HG03045 (cell line): Measurements from ENCODE around the gene MUSK.

Source experiments
- ATAC-seq: cut with Tn5 transposase; IDR thresholded peaks from one replicate; pipeline ENCODE4 v1.9.1; 2021; ENCODE audit warnings: mild to moderate bottlenecking, moderate library complexity; ENCODE audit not compliant: unreplicated experiment

The MUSK gene

DNA sequence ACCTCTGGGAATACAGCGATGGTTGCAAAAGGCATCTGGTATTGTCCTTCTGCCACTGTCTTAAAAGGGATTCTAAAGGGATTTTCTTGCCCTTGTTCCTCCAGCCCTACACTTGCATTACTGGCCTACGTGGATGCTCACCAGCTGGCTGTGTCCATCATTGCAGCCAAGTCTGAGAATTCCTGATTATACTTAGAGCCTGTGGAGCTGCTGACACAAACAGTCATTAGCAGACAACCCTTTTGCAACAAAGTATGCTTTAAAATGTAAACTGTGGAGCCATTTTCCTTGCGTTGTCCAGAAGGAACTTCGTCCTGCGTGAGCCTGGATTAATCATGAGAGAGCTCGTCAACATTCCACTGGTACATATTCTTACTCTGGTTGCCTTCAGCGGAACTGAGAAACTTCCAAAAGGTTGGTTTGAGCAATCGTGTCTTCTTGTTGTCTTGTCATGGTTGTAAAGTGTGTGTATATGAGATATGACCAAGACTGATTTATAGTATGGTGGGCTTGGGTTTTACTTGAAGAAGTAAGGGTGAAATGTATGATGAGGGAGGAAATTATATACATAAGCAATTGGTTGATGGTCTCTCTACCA lies at the start of gene MUSK:
Gene MUSK, plus strand, starts transcription at position 222 of the 598 bp plus-strand sequence. Its CDS starts 114 bp downstream, at position 336.
- no peak for ATAC-seq

DNA sequence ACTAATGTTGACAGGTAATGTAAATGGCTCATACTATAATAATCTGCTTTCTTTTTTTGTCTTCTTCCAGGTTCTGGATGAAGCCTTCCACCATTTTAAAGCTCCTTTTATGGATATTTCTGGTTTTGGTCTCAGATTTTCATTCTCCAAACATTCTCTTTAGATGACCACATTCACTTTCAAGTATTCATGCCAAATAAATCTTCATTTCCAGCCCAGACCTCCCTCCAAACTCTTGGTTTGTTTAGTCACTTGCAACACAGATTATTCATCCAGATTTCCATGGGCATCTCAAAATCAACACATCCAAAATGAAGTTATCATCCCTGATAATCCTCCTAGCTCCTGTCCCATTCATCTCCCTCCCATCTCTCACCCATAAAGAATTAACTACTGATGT lies 48.8 kb upstream of the MUSK start:
- ATAC-seq, result no peak

DNA sequence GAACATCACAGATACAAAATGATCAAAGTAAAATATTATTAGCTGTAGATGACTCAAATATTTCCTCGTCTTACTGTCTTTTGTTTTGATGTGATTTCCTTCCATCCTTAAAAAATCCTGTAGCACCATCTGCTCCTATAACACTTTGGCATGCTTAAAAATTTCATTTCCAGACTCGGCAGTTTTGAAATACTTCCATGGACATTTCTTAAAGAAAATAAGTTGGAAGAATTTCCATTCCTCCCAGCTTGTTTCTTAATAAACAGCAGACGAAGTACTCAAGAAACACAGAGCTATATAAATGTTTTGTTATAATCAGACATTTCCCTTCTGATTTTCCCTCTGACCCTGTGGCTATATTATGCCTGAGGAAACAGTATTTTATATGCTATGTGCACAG lies 47.9 kb upstream of the MUSK start:
- no peak for ATAC-seq

DNA sequence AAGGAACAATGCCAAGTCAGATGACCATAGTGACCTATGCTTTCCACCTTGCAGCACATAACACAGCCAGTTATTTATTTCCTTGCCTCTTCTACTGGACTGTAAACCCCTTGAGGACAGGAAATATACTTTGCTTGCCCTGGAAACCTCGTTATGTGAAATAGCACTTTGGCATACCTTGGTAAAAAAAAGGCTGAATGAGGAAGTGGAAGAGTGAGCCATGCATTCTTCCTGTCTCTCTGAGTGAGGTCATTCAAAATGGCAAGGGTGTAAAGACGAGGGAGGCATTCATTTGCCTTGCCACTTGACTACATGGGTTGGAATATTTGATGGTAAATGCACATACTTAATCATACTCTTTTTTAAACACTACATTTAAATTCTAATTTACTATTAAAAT lies 46.2 kb upstream of the MUSK start:
- ATAC-seq, result no peak

DNA sequence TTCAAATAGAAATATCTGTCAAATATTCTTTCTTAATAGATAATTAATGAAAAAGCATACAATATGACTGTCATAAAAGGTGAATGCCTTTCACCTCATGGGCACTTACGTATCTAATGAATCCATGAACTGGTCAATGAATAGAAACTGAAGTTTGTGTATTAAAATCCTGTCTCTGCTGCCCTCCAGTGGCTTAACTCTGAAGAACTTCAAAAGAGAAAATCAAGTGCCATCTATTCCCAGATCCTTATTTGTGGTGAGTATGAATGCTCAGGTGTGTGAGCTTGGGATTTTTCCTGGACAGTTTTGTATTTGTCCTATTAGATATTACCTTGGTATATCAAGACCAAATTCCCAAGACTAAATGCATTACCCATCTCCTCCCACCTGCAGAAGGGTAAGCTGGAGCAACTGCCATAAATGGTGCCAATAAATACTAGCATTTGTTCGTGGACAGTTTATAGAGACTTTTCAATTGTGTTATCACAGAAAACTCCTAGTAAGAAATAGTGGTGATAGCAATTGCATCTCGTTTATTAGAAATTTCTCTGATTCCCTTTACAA lies 45.0 kb upstream of the MUSK start:
- no peak for ATAC-seq

DNA sequence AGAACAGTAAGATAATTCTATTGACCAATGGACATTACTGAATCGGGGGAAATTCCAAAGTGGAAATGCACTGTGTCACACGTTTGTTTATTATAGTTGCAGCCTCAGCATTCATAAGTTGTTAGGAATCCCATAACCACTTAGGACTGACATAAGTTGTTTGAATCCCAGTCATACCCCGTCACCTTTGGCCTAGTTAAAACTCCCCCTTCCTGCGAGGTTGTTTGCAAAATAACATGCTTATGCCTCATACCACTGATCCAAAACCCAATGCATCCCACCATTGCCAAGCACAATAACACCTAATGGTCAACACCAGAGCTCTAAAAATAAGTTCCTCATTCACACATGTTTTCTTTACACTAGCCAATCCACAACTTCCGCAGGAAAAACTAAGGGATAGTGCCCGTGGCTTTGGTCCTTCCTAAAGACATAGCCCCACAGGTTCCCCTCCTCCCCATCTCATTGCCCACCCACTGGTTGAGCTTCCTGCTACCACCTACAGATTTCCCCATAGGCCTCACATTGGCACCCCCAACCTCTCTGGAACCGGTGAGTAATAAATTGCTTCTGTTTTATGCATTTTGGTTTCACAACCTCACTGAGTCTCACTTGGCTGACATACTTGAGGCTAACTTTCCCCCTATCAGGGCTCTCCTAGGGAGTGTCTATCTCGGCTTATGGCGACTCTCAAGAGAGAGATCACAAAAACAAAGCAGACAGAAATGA lies 42.3 kb upstream of the MUSK start:
- ATAC-seq, result peak; percentile 97

DNA sequence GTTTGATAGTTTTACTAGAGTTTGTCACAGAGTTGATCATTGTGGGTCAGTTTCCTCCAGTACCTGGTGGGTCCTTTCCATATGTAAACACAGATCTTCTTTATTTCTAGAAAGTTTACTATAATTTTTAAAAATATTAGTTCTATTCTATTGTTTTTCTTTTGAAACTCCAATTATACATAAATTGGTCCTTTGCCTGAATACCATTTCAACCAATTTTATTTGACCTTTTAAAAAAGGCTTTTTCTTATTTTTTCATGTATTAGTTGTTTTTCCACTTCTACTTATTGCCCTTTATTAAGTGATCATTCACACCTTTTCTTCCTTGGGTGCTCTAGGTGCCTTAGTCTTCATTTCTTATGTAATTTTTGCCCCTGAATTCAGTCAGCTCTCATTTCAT lies 33.0 kb upstream of the MUSK start:
- no peak for ATAC-seq

DNA sequence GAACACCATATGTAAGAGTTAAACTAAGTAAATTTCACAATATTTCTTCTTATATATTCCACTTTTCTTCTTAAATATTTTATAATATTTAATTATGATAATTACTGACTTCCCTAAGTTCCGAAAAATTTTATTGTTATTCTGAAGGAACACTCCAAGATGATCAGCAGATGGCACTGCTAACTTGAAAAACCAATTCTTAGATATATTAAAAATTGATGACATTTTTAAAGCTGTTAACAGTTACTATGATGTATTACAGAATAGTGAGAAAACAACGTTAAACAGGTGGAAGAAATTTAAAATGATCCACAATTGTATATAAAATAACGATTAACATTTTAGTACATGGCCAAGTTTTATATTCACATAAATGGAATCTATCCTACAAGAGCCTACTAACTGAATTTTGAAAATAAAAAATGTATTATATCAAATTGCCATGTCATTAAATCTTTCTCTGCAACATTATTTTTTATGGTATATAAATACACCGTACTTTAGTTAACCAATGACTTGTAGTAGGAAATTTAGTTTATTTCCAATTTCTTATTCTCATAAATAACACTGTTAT lies 30.1 kb upstream of the MUSK start:
- no peak for ATAC-seq

DNA sequence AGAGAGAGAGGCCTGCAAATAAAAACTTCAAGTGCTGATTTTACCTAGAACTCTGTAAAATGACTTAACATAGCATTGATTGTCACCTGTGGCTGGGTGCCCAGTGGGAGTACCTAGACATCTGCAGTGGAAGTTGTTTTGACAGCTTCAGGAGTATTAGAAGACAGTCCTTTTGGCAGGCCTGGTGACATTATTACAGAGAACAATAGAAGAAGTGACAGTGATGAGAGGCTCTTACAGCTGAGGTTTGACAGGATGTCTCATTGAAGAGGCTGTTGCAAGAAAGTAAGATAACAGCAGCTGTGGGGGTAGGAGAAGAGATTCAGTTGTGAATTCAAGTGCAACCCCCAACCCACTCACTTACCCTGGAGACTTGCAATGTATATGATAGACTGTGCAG lies 27.9 kb upstream of the MUSK start:
- no peak for ATAC-seq

DNA sequence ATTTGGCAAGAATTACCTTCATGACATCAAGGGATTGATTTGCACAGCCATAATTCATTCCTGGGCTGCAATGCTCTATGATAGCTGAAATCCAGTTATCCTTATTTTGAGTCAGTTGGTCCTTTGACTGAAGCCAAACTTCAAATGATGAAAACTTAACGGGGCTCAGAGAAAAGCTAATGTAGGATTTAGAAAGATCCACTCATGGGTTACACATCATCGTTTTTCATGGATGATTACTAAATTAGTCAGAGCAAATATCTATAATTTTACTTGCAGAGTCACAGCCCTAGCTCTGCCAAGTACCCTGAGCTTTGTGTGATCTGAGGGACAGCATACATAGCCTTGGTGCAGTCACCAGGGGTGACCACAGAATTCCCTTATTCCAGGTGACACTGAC lies 27.3 kb upstream of the MUSK start:
- ATAC-seq, result no peak

DNA sequence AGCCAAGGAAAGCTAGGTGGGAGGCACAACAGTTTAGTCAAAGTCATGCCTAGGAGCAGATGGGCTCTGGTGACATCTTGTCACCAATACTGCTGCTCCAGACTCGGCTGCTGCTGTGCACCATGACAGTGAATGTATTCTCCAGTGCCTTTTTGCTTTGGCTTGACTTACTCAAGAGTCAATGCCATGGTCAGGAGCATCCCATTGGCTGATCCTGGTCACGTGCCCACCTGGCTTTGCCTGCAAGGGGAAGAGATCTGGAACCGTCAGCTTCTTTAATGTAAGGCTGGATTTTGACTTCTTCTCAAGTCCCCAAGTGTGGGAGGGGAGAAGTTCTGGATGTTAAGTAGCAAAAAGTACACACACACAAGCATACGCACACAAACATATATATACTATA lies 19.9 kb upstream of the MUSK start:
- no peak for ATAC-seq

DNA sequence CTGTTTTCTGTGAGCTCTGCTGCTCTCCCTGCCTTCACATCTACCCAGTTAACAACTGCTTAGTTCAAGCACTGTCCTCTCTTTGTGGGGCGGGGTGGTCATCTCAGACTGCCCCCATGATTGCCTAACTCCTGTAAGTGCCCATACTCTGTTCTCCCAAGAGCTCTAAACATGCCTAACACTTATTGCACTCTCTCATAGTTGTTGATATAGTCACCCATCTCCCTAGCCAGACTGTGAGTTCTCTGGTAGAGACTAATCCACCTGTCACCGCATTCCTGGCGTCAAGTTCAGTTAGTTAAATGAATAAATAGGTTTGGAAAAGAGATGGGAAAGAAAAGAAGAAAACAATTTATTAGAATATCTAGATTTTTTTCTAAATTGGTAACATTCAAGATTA lies 18.3 kb upstream of the MUSK start:
- no peak for ATAC-seq

DNA sequence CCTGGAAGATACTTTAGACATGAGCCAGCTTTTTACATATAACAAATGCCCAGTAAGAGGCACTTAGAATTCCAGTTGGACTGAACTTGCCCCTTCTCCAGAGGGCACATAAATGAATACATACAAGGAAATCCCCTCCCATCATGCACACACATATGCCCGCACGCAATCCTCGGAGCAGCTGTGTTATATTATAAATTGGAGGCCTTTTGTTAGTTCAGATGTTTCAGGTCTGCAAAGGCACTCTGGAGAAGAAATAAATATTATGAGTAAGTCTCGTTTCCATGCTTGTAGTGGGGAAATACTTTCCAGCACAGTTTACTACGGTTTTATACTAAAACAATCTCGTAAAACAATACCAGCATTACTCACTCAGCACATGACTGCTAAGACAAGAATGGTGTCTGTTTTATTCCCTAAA lies 17.6 kb upstream of the MUSK start:
- no peak for ATAC-seq

DNA sequence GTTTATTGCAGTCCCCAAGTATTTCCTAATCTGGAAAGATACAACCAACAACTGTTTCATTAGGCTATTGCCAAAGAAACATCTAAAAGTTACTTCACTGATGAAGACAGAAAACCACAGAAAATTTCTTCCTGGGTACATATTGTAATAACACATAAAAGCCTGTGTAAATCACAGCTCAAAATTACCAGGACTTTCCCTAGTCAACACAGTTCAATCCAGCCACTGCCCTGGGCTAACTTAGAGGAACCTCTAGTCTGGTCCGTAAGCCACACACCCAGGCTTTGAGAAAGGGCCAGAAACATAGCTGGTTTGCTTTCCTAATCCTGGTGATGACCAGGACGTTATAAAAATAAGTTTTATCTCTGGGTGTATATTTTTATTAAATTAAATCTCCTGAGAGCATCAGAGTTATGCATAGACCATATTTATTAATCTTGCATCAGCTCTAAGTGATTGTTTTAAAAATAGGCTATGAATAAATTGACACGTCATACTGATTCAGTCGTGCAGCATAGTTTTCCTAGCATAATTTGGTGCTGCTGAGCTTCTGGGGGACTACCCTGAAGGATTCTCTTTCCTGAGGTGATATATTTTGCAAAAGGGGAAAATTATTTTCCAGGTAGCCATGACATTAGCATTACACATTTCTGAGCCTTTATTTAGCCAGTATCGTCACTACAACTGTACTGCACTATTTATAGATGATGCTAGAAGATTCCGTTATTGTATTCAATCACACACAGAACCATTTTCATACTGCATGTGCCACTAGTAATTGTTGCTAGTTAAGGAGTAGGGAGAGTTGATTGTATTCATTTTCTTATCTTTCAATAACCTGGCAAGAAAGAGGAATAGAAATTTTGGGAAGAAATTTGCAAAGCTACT lies 12.6 kb upstream of the MUSK start:
- ATAC-seq, result no peak

DNA sequence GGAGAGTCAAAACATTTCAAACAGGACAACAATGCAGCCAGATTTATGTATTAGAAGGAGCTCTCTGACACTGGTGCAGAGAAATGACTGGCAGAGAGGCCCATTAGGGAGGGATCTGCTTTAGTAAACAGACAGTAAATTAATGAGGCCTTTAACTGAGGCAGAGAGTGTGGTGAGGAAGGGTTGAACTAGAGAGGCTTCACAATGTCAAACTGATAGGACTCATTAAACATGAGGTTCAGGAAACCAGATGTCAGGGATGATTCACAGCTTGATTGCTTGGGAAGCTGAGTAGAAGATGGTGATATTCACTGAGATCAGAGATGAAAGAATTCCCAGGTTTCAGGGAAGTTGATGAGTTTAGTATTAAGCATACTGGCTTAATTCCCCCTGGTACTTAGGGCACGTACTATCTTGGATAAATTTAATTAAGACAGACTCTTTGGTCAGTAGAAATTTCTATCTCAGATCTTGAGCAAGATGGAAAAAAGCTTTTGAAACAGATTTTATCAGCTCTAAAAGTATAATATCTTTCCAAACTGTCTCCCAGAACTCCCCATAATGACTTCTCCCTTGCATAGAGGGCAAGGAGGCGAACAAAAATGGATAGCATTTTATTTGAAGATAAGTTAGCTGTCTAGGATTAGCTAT lies 8.6 kb upstream of the MUSK start:
- ATAC-seq, result no peak

DNA sequence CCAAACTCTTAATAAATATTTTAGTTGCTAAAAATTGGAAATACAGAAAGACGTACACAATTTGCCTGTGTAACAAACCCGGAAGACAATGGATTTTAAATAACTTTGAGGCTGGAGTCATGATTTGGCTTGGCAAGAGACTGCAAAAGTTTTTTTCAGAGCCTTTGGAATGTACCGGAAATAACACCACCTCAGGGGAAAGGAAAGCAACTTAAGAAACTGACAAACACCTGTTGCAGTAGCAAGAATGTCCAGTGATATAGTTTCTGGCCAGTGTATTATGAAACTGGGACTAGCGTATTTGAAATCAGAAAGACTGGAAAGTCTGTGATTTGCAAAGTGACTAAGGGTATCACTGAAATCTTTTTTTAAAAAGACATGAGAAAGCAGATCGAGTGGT lies 842 bp downstream of the MUSK start:
- ATAC-seq, result no peak

DNA sequence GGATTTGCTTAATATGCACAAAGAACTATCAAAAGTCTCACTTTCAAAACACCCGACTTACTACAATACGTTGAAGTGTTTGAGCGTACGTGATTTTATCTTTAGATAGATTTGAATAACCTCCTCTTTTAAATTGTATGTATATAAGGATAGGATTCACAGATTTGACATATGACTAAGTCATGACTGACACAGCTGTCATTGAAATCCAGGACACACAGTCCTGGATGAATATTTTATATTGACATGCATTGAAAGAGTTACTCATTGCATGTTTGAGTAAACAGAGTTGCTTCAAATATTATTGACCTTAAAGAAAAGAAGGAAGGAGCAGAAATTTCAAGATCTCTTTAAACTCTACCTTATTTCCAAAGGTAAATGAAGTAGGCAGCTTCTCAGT lies 3.3 kb downstream of the MUSK start:
- ATAC-seq, result no peak

DNA sequence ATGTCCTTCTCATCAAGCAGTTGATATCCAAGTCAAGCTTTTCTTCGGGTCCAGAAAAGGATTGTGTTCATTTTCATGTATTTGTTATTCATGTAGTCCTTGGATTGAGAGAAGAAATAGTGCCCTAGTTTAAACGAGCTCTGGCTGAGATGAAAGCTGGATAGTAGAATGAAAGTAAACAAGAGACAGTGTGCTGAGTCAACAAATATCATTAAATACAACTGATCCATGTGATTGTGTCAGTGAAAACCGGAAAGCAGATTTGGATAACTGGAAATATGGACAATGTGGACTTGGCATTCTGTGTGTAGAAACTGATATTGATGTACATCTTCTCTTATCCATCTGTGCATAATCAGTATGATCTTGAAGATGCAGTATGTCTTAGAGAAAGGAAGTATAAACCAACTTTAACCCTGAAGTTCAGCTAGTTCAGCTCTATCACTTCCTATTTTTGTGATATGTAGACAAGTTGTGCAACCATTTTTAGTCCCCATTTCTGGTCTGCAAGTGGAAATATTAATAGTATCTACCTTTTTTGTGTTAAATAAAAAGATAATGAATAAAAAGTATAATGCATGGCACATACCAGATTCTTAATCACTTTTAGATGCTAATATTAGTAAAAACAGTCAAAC lies 4.4 kb downstream of the MUSK start:
- ATAC-seq, result no peak

DNA sequence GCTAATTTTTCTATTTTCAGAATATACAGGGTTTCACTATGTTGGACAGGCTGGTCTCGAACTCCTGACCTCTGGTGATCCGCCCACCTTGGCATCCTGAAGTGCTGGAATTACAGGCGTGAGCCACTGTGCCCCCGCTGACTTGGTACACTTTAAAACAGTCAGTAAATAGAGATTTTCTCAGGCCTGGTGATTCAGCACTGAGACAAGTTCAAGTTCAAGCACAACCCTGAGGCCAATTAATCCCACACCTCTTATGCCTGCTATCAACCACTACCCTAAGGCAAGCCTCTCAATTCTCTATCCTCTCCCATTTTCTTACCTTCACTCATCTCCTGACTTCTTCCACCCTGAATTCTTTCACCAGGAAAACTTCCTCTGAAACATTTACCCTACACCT lies 18.9 kb downstream of the MUSK start:
- no peak for ATAC-seq

DNA sequence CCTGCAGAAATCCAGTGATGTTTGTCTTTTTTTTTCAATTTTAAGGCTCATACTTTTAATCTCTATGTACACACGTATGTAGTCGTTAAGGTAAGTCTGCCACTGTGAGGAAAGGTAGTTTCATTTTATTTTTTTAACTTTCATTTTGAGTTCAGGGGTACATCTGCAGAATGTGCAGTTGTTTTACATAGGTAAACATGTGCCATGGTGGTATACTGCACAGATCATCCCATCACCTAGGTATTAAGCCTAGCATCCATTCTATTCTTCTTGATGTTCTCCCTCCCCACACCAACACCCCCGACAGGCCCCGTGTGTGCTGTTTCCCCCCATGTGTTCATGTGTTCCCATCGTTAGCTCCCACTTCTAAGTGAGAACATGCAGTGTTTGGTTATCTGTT lies 19.7 kb downstream of the MUSK start:
- no peak for ATAC-seq
